Tibial nerve (tissue), 4 donors: ENCODE measurements around the gene KIAA1958.

Experiments
- EP300 ChIP-seq, 2 donors: sonication (generic); formaldehyde crosslinking; IDR thresholded peaks; one replicate each; pipeline ENCODE4 v1.6.1; 2017; ENCODE audit warnings: antibody characterized with exemption in 2 of 2, mild to moderate bottlenecking in 1 of 2
- POLR2A ChIP-seq, 2 donors: fragments of 450-650 bp; IDR thresholded peaks; one replicate each; pipeline ENCODE4 v1.6.1; 2017; ENCODE audit warnings: antibody characterized with exemption in 2 of 2, mild to moderate bottlenecking in 2 of 2, moderate library complexity in 2 of 2
- TF ChIP-seq, protein P1 (sequence below), 5 experiments: fragments of 200-600 bp in 3 of 5; fragments of 450-650 bp in 2 of 5; sonication (generic) in 3 of 5; IDR thresholded peaks; one replicate each; pipeline ENCODE4 v1.5.1; 2016 to 2019; ENCODE audit warnings: antibody characterized with exemption in 5 of 5, mild to moderate bottlenecking in 3 of 5, moderate library complexity in 2 of 5

DNA sequence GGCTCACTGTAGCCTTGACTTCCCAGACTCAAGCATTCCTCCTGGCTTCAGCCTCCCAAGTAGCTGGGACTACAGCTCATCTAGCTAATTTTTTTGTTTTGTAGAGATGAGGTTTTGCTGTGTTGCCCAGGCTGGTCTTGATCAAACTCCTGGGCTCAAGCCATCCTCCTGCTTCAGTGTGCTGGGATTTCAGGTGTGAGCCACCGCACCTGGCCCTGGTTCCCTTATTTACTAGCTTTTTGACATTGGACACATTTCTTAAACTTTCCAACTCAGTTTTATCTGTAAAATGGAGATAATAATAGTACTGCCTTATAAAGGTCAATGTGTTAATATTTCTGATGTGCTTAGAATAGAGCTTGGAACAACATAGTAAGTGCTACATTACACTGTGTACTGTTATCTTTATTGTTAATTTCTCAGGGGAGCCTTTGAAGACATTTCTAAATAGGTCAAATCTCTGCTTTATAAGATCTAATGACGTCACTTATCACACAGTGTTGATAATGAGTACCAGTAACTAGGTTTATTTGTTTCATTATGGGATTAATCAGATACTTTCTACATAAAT, 66.7 kb downstream of the KIAA1958 start:
- TF ChIP-seq, protein P1, sequence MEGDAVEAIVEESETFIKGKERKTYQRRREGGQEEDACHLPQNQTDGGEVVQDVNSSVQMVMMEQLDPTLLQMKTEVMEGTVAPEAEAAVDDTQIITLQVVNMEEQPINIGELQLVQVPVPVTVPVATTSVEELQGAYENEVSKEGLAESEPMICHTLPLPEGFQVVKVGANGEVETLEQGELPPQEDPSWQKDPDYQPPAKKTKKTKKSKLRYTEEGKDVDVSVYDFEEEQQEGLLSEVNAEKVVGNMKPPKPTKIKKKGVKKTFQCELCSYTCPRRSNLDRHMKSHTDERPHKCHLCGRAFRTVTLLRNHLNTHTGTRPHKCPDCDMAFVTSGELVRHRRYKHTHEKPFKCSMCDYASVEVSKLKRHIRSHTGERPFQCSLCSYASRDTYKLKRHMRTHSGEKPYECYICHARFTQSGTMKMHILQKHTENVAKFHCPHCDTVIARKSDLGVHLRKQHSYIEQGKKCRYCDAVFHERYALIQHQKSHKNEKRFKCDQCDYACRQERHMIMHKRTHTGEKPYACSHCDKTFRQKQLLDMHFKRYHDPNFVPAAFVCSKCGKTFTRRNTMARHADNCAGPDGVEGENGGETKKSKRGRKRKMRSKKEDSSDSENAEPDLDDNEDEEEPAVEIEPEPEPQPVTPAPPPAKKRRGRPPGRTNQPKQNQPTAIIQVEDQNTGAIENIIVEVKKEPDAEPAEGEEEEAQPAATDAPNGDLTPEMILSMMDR (IDR thresholded peaks at IDR 0.05) = no peak
- TF ChIP-seq POLR2A (IDR thresholded peaks at IDR 0.05) = no peak
- TF ChIP-seq EP300 (IDR thresholded peaks at IDR 0.05) = no peak
